Mammary epithelial cell (primary cell): ENCODE measurements around the gene TOMM34.

Experiments
- CTCF ChIP-seq, 2 donors: IDR thresholded peaks in 1 of 2; conservative IDR thresholded peaks in 1 of 2; 2 replicates each; pipeline ENCODE4 v1.5.1; 2011 to 2012; ENCODE audit warnings: inconsistent platforms in 2 of 2, low read length in 2 of 2, mild to moderate bottlenecking in 2 of 2, control low read depth in 1 of 2, low read depth in 1 of 2; ENCODE audit not compliant: insufficient read depth in 1 of 2; ENCODE audit errors: extremely low read depth in 1 of 2
- EZH2 ChIP-seq: IDR thresholded peaks from 2 replicates; pipeline ENCODE4 v1.6.1; 2012; ENCODE audit warnings: low read length, inconsistent platforms, borderline replicate concordance

DNA sequence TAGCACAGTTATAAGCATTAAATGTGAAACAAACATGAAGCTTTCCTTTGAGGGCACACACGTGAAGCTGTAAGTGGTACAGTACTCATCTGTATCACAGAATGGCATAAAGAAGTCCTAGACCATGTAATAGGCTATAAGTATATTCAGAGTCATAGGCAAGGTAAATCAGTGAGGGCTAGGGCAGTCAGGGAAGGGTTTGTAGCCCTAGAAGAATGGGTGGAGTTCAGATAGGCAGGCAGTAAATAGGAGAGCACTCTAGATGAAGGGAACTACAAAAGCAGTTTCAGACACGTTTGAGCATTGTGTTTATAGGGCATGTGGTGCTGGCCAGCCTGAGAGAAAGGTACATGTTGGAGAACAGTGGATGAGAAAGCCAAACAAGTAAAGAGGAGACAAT, 65.2 kb downstream of the TOMM34 start:
- TF ChIP-seq CTCF (conservative IDR thresholded peaks at IDR 0.05 in 1 of 2, IDR thresholded peaks at IDR 0.05 in 1 of 2; ENCODE audit: extremely low read depth in 1 of 2, insufficient read depth in 1 of 2, low read depth in 1 of 2, low read length in 2 of 2): no peak
- no peak for TF ChIP-seq EZH2
